HG02870 (cell line): ENCODE results near the gene MAF.

Experiments
- ATAC-seq: cut with Tn5 transposase; IDR thresholded peaks from one replicate; pipeline ENCODE4 v1.9.1; 2021; ENCODE audit warnings: mild to moderate bottlenecking, moderate library complexity; ENCODE audit not compliant: unreplicated experiment

MAF gene

DNA sequence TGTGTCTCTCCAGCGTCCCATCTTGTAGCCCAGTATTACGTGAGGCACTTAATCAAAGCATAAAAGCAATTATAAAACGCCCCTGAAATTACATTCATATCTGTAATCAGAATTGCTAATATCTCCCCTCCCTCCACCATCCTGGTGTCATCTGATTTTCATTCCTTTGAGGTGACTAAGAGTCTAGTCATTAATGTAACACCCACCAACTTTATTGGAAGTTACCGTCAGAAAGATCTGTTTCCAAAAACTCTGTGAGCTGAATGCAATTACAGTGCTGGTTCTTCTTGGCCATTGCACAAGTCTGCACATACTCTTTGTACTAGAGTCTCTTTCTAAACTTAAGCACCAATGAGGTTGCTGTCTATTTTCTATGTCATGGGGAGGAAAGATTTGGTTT lies 12.5 kb upstream of the MAF start:
- no peak for ATAC-seq

DNA sequence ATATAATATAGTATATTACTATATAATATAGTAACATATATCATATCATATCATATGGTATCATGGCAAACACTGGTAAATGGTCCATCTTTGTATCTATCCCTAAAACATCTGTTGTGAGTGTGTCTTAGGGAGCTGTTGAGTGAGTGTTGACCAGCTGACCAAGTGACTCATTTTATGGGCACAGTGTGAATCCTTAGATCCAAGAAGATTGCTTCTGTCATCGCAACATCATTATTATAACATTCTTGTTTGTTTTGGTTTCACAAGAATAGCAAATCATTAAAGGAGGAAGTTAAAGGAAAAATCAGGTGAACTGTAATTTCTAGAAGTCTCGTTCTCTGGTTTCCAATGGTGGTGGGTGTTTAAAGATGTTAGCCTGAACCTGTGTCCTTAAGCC lies 11.7 kb upstream of the MAF start:
- ATAC-seq, result no peak

DNA sequence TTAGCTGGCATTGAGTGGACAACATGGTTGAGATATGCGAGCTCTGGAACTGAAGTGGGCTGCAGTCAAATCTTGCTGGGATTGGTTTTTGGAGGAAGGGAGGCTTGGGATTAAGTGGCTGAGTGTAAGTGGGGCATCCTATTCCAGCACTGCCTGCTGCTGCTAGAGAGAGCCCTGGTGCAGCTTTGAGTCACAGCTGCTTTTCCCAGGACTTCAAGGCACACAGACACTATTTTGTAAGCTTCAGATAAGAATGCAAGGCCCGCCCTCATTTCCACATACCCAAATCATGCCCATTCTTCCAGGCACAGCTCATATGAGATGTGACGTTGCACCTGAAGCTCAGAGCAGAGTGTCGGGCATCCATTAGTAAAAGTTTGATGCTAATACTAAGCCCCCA lies 10.2 kb upstream of the MAF start:
- no peak for ATAC-seq

DNA sequence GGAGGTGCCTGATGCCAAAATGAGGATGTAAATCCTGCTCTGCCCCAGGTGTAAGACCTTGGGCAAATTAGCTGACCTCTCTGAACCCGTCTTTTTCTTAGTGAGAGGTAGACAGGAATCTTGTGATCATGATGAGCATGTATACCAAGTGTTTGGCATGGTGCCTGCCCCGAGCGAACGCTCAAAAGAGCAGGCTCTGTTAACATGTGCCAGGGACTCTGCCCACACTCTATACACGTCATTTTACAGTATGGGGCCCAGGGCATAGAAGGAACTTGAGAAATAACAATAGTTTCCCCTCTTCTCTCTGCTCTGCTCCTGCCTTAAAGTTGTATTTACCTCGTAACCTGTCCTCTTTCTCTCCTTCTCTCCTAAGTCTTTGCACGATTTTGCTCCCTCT lies 9.3 kb upstream of the MAF start:
- no peak for ATAC-seq

DNA sequence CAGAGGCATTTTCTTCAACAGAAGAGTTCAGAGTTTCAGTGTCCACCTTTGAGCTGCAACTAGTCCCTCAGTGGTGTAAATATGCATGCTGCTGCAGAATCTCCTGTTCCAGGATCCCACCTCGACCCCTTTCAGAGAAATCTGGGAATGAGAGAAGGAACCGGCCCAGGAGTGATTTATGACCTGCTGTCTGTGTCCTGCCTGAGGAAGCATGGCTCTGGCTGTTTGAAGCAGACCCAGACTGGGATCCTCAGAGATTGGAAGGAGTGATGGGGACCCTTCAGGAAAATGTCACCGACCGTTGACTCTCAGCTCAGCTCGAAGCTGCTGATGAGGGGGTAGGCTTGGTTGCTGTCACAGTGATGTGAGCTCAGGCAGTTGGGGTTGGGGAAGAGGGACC lies 8.4 kb upstream of the MAF start:
- ATAC-seq, result no peak

DNA sequence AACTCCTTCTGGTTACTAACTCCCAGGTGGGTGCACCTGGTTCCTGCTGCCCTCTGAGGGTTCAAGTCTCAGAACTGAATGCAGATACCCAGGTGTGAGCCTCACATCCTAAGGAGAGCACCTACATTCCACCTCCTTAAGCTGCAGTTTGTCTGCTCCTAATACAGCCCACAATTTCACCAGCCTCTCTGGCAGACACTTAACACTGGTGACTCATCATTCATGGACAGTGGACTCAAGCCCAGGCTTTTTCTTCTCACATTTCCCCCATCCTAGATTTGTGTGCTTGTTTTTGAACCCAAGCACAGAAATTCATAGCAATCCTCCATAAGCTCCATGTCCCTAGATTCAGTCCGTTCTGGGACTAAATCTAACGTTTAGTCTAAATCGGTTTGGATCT lies 7.0 kb upstream of the MAF start:
- ATAC-seq, result no peak

DNA sequence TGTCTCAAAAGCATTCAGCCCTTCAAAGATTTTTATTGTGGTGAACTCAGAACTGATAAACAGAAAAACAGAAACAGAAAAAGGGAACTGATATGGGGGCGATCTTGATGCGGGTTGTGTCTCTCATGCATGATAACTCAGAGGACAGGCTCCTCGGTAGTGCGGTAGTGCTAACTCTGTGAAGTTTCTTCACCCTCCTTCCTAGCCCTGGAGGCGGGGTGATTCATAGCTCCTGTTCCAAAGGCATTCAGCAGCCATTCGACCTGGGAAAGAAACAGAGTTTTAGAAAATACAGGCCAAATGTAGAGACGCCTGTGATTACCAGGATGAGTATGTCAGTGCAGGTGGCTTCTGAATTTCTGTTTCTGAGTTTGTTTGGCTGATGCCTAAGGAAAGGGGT lies 5.5 kb upstream of the MAF start:
- peak; percentile 85 for ATAC-seq

DNA sequence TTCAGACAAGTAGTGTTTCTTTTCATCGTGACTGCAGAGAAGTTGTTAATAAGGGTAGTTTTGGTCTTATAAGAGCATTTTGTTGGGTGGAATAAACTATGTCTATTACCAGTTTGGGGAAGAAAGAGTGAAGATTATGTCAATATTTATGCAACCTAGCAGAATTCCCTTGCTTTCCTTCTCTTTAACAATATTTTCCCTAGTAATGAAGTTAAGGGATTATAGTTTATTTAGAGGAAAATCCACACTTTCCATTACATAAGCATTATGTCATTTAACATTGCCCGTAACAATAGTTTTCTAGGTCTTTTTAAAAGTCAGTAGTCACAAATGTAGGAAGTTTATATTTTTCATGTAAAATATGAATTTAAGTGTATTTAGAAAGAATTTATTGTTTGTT lies 2.5 kb upstream of the MAF start:
- ATAC-seq, result no peak

DNA sequence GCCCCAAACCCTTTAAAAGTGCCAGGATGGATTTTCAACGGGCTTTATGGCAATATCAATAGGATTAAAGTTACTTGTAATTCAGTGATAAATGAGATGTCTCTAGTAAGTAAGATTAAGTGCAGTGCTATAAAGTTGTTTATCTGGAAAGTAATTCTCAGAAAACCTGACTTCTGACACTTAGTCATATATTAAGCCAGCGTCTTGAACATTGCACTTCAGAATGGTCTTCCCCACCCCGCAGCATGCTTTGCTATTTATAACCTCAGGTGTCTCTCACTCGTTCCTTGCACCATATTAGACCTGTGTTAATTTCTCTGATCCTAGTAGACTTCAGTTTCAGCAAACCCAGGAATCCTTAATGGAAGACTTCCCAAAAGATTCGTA lies 2.1 kb upstream of the MAF start:
- ATAC-seq, result no peak

DNA sequence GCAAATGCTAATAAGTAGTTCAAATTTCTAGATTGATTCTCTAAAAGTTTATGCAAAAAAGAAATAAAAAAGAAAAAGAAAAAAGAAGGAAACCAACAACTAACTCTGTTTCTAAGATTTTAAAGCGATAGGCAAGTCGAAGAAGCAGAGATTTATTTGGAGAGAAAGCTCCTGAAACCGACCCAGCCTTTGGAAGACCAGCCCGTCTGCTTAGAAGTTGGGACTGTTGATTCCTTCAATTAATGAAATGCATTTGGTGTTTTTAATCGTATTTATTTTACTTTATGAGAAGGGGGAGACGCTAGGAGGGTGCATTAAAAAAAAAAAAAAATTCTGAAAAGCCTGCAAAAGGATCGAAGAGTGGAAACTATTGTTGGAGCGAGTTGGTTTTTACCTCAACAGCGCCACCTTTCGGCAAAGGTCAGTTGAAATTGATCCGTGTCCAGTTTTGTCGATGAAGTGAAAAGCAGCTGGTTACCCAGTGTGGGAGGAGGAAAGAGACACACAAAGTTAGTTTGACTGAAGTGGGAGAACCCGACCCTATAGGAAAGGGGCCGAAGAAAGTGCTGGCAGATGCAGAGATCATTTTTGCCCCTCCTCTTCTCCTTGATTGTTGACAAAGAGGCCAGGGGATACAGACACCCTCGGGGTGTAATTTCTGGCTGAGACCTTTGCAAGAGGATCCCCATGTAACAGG lies 1.5 kb upstream of the MAF start:
- no peak for ATAC-seq

DNA sequence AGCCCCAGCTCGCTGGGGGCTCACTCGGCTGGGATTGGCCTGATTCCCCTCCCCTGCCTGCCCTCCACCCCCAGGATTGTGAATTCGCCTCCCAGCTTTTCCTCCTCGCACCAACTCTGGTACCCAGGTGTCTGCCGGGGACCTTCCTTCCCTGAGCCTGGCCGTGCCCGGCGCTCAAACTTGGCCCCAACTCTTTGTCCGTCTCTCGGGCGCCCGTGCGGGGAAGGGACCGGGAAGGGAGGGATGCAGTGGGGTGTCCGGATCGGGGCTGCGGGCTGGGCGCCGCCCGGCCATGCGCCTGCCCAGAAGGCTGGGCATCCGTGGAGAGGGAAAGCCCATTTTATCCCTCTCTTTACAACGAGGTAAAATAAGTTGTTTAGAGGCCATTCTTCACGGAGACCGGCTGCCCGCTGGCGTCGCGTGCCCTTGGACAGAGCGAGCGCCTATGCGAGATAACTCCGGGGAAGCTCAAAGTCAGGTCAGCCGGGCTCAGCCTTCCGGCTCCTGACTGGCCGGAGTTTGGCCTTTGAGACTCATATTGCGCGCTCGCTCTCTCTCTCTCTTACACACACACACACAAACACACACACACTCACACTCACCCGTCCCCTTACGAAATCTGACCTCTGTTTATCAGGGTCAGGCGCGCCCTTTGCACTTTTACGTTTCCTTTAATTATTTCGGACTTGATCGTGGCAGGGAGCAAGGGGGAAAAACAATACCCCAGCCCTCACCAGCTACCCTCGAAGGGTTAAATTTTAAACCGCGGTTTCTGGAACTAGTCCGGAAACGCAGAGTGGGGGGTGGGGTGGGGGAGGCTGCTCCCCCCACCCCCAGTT lies 774 bp upstream of the MAF start:
- ATAC-seq, result no peak

DNA sequence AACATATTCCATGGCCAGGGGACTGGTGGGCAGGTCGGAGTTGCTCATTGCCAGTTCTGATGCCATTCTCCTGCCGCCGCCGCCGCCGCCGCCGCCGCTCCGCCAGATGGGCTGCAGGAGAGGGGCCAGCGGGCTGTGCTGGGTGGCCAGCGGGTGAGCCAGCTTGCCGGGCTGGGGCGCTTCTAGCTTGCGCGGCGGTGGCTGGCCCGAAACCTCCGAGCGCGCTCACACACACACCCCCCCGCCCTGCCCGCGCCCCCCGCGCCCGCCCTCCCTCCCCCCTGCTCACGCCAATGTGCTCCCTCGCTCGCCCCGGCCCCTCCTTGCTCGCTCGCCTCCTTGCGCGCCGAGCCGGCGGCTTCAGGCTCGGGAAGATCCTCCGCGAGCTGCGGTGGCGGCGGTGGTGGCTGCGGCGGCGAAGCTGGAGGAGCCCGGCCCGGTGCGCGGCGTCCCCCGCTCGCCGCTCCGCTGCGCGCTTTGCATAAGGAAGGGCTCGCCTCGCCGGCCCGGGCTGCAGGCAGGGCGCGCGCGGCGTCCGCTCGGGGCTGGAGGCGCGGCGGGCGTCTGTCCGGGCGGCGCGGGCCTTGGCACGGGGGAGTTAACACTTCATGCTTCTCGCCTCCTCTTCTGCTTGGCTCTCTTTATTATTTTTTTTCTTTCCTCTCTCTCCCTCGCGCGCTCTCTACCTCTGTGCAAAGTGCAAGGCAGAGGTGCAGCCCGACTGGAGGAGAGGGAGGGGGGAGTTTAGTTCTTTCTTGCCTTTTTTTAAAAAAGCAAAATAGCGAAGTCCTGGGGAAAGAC lies 500 bp downstream of the MAF start:
- ATAC-seq, result no peak

DNA sequence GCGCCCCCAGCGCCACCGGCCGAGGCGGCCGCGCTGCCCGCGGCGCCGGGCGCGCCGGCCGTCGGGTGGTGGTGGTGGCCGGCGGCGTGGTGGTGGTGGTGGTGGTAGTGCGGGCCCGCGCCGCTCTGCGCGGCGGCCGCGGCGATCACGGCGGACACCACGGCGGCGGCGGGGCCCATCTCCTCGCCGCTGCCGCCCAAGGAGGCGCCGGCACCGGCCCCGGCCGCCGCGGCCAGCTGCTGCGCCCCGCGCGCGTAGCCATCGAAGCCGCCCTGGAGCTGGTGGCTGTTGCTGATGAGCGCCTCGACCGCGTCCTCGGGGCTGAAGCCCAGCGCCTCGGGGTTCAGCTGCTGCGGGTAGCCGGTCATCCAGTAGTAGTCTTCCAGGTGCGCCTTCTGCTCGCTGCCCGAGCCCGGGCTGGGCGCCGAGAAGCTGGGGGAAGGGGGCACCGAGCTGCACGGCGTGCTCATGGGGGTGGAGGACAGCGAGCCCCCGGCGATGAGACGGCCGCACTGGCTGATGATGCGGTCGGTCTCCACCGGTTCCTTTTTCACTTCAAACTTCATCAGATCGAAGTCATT lies 1.2 kb downstream of the MAF start:
- ATAC-seq, result no peak

DNA sequence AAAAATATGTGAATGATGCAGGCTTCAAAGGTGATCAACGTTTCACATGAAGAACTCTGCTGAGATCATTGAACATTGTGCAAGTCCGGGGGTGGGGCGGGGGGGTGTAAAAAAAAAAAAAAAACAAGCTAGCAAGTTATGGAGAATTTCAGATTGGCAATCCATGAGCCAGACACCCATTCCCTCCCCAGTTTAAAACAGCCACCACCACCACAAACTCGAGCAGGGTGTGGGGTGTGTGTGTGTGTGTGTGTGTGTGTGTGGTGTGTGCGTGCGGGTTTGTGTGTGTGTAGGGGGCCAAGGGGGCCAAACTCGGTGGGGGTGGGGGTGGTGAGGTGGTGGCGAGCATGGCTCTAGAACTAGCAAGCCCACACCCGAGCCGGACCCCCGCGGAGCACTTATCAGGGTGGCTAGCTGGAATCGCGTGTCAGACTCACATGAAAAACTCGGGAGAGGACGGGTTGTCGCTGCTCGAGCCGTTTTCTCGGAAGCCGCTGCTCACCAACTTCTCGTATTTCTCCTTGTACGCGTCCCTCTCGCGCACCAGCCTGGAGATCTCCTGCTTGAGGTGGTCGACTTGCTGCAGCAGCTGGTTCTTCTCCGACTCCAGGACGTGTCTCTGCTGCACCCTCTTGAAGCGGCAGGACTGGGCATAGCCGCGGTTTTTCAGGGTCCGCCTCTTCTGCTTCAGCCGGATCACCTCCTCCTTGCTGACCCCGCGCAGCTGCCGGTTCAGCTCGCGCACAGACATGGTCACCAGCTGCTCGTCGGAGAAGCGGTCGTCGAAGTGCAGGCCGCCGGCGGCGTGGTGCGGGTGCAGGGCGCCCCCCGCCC lies 2.0 kb downstream of the MAF start:
- ATAC-seq, result no peak

DNA sequence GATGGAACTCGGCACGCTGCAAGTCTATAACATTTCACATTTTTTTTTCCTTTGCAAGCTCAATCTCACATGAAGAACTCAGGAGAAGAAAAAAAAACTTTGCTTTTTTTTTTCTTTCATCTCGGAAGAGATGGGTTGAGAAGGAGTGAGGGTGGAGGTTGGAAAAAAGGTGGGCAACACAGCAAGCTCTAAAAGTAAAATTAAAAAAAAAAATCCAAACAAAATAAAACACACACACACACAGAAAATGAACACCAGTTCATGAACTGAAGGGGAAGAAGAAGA lies 2.5 kb downstream of the MAF start:
- no peak for ATAC-seq

DNA sequence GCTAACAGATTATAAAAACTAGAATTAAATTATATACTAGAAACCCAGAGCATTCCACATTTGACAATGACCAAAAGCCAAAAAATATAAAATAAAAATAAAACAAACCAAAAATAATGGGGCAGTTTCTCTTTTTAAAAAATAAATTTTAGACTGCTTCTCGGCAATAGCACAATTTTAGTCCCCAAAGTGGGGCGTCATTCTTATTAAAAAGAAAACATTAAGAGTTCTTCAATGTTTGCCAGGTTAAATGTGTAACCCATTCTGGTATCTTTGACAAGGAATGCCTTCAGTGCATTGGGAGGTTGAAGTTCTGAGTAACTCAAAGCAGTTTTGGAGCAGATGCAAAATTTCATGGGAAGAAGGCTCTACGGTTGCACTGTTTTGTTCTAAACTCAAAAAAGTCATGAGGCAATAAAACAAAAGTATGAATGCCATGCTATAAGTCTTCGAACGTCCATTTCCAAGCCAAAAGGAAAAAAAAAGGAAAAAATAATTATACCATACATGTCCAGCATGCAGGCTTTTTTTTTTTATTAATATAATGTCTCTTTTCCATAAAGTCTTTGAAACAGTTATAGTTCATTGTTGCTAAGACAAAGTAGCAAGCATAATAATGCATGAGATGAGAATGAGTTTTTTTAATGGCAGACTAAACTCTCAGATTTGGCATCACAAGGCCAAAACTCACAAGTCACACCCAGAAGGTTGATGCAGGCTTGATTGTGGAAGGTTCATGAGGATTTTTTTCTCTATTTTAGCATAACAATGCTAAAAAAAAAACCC lies 3.1 kb downstream of the MAF start:
- ATAC-seq, result no peak

DNA sequence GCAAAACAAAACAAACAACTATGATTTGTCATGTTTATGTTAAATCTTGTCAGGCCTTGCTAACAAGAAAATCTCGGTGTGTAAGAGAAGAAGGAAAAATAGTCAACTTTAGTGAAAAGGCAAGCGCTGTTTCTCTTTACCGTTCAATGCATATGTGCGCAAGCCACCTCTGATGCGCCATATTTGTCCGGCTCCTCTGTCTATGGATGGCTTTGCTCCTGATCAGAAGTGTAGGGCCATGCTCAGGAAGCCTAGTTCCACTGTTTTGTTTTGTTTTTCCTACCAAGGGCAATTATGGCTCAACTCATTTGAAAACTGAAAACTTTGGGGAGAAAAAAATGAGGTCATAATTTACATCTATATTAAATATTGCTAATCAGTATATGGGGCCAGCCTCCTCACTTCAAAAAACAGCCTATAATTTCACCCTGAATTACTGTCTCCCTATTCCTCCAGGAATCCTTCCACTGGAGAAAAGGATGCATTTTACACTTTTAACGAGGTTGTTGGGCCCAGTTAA lies 4.5 kb downstream of the MAF start:
- ATAC-seq, result no peak

DNA sequence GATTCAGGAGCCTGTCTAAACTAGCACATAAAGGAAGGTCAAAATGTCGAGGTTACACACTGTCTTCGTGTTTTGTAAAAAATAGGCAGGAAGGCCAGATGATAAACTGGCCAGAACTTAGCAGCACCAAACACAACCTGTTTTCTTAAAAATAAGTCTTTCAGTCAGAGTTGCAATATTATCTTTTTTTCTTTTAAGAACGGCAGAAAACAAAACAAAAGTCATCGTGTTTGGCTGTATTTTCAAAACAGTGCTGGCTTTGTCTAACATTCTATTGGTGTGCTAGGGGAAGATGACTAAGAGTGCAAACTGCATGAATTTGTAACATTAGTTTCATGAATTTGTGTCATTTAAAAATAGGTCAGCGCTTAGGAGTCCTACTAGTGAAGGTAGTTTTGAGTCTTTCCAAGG lies 5.3 kb downstream of the MAF start:
- ATAC-seq, result no peak

DNA sequence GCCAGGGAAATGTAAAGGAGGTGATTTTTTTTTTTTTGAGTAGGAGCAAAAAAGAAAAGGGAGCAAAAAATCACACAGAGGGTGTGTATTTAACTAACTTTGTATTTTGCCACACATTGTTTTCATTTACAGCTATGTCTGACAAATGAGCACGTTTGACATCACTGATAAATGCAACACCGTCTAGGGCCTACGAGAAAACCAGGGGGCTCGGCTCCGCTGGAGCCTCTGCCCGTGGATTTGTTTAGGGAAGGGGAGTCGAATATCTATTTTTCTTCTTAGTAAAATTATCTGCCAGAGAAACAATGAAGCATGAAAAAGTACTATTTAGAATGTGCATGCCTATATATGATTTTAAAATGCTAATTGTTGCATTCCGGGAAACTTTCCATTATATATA lies 6.8 kb downstream of the MAF start:
- no peak for ATAC-seq

DNA sequence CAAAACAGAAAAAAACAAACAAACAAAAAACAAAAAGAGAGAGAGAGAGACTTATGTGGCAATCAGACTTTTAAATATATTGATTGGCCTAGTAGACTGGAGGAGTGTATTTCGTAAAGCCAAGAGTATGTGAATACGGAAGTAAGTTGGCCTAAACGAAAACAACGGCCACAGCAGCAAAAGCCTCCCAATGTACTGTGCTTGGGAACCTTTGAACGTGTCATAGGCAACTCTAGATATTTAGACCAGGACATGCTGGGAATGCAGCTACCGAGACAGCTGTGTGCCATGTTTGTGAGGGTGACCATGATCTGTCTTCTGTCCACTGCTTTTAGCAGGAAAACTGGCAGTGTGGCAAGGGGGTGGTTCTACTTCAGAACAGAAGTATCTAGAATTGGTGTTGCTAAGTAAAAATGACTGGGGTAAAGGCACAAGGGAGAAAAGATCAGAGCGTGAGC lies 7.4 kb downstream of the MAF start:
- no peak for ATAC-seq
